ENCODE data around the gene C2orf49.

Gene C2orf49

DNA sequence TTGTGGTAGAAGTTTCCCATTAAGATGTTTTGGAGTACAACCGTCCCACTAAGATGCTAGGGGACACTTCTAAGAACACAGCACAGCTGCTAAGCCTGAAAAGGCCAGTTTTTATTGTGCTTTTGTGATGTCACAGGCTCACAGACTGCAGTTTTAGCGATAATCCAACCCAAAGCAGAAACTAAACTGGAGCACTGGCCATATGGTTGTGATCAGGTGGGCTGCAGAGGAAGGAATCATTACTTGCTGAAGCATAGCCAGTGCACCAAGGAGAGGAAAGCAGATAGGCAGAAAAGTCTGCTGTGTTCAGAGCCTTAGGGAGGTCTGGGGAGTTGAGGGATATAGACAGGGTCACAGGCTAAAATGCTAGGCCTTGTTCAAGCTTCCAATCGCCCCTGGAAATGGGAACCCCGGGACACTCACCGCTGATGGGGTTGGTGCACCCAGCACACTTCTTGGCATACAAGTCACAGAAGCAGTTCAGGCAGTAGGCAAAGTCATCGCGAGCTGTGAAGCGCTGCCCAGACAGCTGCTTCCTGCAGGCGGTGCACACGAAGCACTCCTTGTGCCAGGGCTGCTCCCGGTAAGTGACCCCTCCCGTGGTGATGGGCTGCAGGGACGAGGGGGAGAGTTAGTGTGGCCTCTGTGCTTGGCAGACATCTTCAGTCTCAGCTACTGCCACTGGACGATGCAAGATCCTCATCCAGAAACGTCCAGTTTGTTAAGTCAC is 25.7 kb downstream of the C2orf49 start:
- no peak for DNase-seq

DNA sequence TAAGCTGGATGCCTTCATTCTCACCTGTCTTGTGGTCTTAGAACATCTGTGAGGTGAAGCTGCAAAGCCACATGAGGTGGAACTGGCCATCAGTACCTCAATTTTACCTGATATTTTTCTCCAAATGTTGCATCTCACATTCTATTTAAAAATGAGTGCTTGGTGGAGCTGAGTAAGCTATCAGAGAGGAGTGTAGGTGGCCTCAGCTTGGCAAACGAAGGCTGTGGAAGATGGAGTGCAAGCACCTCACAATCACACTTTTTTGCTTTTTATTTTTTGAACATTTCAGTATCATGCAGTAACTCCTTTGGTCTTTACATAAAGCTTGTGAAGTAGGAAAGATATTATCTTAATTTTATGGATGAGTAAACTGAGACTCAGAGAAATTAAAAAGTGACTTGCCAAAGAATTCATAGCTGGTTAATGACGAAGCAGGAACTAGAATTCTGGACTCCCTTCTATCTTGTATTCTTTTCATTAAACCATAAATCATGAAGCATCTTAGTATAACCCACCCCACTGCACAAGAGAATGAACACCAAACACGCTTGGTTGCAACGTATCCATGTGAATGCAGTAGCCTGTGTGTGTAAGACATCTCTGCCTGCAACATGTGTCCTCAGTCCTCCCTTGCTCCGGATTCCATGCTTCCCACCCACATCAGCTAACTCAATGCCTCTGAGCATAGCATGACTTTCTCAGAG is 27.2 kb downstream of the C2orf49 start:
- no peak for DNase-seq

GRCh38 chr2:105365206-105365605 is 27.9 kb downstream of the C2orf49 start:
- DNase-seq: no peak

- DNase-seq: no peak
Observed at GRCh38 chr2:105368759-105369408, 31.5 kb downstream of the C2orf49 start.

- DNase-seq: no peak
Observed at GRCh38 chr2:105369777-105370690, 32.7 kb downstream of the C2orf49 start.

- DNase-seq: no peak
Observed at GRCh38 chr2:105371156-105371555, 33.8 kb downstream of the C2orf49 start.

DNA sequence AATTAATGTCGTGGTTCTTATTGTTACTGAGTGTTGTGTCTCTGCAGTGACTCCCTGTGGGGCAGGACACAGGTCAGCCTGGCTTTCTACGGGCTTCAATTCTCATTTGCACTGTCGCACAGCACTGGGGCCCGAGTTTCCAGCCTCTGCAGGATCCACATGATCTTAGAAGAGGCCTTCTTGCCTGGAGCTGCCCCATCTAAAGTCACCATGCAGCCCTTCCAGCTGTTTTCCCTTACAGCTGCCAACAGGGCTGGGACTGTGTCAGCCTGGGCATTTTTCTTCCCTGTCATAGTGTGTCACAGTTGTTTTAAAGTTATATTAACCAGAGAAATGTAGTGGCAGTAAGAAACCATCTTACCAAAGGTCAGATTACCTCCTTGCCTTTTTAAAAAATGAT is 34.5 kb downstream of the C2orf49 start:
- no peak for DNase-seq

GRCh38 chr2:105373344-105373781 is 36.0 kb downstream of the C2orf49 start:
- DNase-seq: no peak

GRCh38 chr2:105373895-105374401 is 36.6 kb downstream of the C2orf49 start:
- DNase-seq: no peak

DNA sequence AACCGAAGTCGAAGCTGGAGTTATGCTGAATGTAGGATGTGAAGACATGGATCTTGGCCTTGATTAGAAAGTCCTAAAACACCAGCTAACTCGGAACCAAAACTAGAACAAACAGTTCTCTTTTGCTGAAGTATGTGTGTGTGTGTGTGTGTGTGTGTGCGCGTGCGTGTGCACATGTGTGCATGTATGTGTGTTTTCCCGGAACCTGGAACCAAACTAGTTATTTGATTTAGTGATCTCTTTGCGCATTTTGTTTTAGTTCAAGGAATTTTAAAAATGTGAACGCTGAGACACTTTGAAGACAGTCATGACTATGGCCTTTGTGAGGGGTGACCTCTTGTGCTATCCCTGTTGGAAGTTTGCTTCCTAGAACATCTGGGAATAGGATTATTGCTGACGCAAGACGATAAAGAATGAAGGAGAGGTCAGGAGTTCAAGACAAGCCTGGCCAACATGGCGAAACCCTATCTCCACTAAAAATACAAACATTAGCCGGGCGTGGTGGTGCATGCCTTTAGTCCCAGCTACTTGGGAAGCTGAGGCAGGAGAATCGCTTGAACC is 37.7 kb downstream of the C2orf49 start:
- no peak for DNase-seq

DNA sequence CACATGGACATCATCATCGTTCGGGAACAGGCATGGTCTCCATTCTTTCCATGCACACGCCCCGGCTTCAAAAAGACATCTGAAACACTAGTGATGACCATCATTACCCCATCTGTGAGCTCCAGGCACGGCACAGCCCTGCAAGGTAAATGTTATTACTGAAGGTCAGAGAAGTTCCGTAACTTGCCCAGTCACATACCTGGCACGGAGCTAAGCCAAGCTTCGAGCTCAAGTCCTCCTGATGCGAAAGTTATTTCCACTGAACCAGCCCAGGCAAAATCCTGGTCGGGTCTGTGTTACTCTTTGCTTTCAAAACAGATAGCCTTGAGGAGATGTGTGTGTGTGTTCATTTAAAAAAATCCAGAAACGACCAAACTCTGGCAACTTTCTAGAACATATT is 38.7 kb downstream of the C2orf49 start:
- no peak for DNase-seq

- no peak for DNase-seq
Observed at GRCh38 chr2:105376789-105377240, 39.5 kb downstream of the C2orf49 start.

- no peak for DNase-seq
Observed at GRCh38 chr2:105377871-105378270, 40.5 kb downstream of the C2orf49 start.

DNA sequence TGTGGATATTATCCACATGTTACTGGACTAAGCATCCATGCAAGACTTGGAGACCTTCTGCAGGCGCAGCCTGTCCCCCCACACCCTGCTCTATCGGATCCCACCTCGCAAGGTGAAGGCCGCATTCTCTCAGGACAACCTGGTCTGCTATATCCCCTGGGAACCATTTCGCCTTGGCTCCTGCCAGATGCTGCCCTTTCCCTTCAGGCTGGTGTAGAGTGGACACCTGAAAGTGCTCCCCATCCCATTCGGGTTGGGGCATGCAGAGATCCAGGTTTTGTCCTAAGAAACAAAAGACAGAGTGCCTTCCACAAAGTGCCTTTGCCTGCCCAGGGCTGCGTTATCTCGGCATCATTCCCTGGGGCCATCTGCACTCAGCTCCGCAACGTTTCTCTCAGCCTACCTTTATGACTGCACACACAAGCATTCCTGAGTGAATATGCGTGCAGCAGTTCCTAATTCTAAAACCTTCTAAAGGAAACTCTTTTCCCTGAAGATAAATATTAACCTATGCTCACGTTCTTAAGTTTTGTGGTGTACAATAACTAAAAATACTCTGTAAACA is 41.0 kb downstream of the C2orf49 start:
- no peak for DNase-seq

GRCh38 chr2:105378921-105379383 is 41.6 kb downstream of the C2orf49 start:
- no peak for DNase-seq

DNA sequence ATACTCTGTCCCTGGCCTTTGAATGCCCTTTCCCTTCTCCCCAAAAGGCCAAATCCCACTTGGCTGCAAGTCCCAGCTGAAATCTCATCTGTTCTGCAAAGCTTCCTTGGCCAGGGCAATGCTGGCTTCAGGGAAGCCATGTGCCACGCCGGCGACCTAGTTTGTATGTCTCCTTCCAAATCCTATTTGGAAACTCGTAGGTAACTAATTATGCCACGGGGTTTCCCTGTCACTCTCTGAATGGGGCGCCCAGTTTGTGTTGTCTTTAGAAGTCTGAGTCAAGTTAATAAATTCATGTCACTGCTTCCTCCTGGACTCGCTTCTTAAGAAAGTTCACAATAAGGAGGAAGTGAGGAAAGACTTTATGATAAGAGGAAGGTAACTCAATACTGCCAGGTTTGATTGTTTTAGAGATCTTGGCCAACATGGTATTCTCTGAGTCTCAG is 42.4 kb downstream of the C2orf49 start:
- no peak for DNase-seq

DNA sequence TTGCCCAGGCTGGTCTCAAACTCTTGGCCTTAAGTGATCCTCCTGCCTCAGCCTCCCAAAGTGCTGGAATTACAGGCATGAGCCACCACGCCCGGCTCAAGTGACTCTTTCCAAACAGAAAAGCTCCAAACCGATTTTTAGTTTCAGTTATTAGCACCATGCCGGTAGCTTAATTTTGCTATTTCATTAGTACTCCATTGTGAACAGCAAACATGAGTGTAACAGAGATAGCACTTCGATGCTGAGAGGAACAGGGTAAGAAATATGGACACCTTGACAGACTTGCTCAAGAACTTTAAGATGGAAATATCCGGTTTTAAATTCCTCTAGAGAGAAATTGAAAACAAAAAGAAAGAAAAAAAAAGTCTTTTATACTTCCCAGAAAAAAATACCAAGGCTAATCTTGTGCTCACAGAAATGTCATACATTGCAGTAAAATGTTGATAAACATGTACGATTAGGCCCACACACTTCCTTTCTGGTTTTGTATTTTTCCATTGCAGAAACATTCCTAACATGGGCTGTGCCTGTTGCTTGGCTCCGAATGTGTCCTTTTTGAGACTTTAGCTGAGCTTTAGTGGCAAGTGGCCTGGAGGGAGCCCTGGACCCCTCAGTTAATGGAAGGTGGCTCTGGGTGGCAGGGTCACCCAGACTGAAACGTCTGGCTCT is 43.2 kb downstream of the C2orf49 start:
- no peak for DNase-seq

- no peak for DNase-seq
Observed at GRCh38 chr2:105381101-105381668, 43.8 kb downstream of the C2orf49 start.

GRCh38 chr2:105382177-105382576 is 44.8 kb downstream of the C2orf49 start:
- DNase-seq: no peak

DNA sequence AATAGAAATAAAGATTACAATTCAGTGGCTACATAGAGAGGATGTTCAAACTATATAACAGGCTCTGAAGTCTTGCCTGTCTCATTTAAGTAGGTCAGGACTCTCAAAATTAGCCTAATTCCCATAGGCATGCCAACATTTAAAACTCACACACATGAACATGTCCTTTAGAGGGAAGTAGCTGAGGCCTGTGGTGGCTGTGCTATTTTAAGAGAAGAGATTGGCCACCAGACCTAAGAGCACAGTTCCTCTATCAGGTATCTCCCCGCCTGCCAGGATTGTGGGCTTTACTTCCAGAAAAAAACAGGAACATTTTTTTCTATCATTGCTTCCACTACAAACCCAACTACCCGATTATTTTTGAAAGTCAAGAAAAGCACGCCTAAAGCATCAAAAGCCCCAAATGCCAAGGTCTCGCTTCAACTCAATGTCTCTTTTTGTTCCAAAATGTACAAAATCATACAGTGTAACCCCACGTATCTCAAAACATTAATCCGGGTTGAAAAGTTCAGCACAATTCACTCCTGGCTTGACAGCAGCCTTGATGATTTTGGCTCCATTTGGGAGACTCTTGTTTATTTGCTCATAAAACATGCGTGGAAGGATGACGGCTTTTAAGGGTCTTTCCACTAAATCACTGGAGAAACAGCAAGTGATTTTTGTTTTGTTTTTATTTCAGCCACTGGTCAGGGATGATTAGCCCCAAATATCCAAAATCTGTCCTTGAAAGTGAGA is 46.3 kb downstream of the C2orf49 start:
- DNase-seq: no peak

All from NCI-H1930 (cell line).